Brain microvascular endothelial cell (primary cell): ENCODE measurements around the gene OR1E2.

Source experiments
- DNase-seq: peaks from one replicate; pipeline ENCODE4 v3.0.0-alpha.2; 2020
- H3K27ac ChIP-seq: fragments of 250-450 bp; sonication (Bioruptor Pico); 2 replicates; pipeline ENCODE4 v1.5.1; 2020; ENCODE audit warnings: mild to moderate bottlenecking, moderate library complexity
- H3K27me3 ChIP-seq: fragments of 250-450 bp; sonication (Bioruptor Pico); replicated peaks from 2 replicates; pipeline ENCODE4 v1.5.1; 2020; ENCODE audit warnings: mild to moderate bottlenecking
- H3K36me3 ChIP-seq: fragments of 250-450 bp; sonication (Bioruptor Pico); replicated peaks from 2 replicates; pipeline ENCODE4 v1.5.1; 2020; ENCODE audit warnings: mild to moderate bottlenecking
- H3K4me3 ChIP-seq: 2 replicates; pipeline ENCODE4 v1.5.1; 2011; ENCODE audit warnings: low read depth, mild to moderate bottlenecking, control low read depth, low read length, moderate library complexity
- CTCF ChIP-seq: IDR thresholded peaks from 2 replicates; pipeline ENCODE4 v1.5.1; 2011; ENCODE audit warnings: low read depth, mild to moderate bottlenecking, moderate library complexity, low read length, control low read depth, inconsistent platforms; ENCODE audit errors: missing control alignments
- in situ Hi-C: cut with HindIII; loops from 2 replicates; pipeline ENCODE4 v1.10.0; 2017; ENCODE audit warnings: low sequenced_read_pairs, low pct_ligation_motif_present

The OR1E2 gene, protein sequence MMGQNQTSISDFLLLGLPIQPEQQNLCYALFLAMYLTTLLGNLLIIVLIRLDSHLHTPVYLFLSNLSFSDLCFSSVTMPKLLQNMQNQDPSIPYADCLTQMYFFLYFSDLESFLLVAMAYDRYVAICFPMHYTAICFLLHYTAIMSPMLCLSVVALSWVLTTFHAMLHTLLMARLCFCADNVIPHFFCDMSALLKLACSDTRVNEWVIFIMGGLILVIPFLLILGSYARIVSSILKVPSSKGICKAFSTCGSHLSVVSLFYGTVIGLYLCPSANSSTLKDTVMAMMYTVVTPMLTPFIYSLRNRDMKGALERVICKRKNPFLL

DNA sequence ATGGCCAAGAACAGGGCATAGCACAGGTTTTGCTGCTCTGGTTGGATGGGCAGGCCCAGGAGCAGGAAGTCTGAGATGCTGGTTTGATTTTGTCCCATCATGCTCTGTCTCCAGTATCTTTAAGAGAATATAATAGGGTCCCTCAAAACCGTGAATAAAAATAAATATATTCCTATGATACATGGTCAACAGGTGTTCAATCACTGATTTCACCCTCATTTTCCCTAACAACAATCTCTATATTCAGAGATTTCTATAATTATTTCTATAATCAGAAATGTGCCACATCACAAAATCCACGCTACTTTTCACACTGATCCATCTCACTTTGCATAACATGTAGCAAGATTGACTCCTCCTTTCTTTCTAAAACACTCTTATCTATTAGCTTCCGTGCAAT, at the start of gene OR1E2:
Gene OR1E2, minus strand, starts transcription at position 101 of the 400 bp plus-strand sequence. Its CDS starts 0 bp downstream, at position 101.
- in situ Hi-C loops = no loop called here
- no peak for TF ChIP-seq CTCF
- Histone ChIP-seq H3K36me3 (no peaks in the 10 kb centered on the region), H3K27ac (no peak within 1 kb of the TSS), H3K27me3 (no peaks in the 10 kb centered on the region), H3K4me3 (no peak within 1 kb of the TSS)
- no peak for DNase-seq

DNA sequence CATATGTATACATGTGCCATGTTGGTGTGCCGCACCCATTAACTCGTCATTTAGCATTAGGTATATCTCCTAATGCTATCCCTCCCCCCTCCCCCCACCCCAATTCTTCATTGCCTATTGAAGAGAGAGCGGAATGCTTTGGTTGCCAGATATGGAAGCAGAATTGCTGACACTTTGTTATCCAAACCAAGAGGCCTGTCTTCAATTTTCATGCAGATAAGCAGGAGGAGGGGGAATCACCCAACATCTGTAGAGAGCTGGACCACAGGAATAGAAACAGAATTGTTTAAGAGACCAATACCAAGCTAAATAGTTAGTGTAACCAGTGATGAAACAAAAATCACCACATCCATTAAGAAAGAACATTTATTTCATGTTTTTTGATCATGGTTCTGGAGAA, 49.2 kb upstream of the OR1E2 start:
- Histone ChIP-seq H3K36me3 (no peaks in the 10 kb centered on the region), H3K27me3 (no peaks in the 10 kb centered on the region), H3K4me3 (no peak overlapping the region), H3K27ac (no peak overlapping the region)
- DNase-seq = no peak
- TF ChIP-seq CTCF = no peak
- in situ Hi-C loops = no loop called here

- Histone ChIP-seq H3K27me3 (no peaks in the 10 kb centered on the region), H3K27ac (no peak overlapping the region), H3K4me3 (no peak overlapping the region), H3K36me3 (no peaks in the 10 kb centered on the region)
- no peak for DNase-seq
- no peak for TF ChIP-seq CTCF
- in situ Hi-C loops = no loop called here
Measured at GRCh38 chr17:3479988-3480387, 46.3 kb upstream of the OR1E2 start.

DNA sequence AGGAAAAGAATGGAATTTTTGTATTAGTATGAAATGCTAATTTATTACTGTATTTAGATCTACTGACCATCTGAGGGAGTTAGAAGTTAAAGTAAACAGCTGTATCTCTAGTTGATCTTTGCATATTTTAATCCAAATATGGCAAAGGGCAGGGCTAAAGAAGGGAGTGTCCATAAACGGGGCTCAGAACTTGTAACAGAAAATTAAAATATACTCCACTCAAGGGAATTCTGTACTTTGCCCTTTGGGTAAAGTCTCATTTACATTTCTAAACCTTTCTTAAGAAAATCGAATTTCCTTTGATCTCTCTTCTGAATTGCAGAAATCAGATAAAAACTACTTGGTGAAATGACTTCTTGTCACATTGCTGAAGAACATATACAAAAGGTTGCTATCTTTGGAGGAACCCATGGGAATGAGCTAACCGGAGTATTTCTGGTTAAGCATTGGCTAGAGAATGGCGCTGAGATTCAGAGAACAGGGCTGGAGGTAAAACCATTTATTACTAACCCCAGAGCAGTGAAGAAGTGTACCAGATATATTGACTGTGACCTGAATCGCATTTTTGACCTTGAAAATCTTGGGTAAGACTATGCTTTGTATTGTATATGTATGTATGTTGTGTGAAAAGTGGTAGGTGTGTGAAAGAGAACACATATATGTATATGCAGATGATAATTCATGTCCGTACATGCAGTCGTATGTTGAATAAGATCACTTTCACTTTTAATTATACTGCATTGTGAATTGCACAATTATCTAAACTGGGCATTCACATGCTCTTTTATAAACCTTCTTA, 42.4 kb upstream of the OR1E2 start, which contains the start of gene ASPA:
Gene ASPA, plus strand, starts transcription at position 186 of the 799 bp plus-strand sequence. Its CDS starts 163 bp downstream, at position 349.
- no peak for TF ChIP-seq CTCF
- peak within 1 kb of the TSS; percentile 41 for H3K4me3 ChIP-seq
- in situ Hi-C loops = no loop called here
- H3K27me3 ChIP-seq = no peaks in the 10 kb centered on the region
- no peak within 1 kb of the TSS for H3K27ac ChIP-seq
- DNase-seq = no peak
- H3K36me3 ChIP-seq = no peaks in the 10 kb centered on the region

DNA sequence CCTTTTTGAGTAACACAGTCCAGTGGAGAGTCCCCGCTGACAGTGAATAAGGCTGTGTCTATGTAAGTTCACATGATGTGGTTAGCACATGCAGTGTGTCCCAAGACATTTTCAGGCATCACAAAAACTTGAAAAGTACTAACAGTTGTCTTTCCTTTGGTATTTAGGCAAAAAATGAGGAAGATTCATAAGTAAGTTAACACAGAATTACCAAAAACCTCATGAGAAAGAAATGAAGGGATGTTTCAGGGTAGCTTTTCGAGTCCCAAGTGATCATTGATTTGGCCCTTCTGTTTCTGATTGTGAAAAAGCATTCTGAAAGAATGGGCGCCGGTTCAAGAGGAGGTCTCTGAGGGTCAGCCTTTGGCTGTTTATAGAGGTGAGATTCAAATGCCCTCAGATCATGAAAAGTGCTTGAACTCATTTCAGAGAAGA, 41.6 kb upstream of the OR1E2 start:
- H3K36me3 ChIP-seq = no peaks in the 10 kb centered on the region
- no peak overlapping the region for H3K27ac ChIP-seq
- H3K27me3 ChIP-seq = no peaks in the 10 kb centered on the region
- no peak overlapping the region for H3K4me3 ChIP-seq
- in situ Hi-C loops = no loop called here
- DNase-seq = no peak
- no peak for TF ChIP-seq CTCF
